ENCODE measurements around the gene ORM2.

GRCh38 chr9:114356792-114357191 is 27.1 kb downstream of the ORM2 start:
- TF ChIP-seq YY1 (IDR thresholded peaks at IDR 0.05; ENCODE audit: insufficient read depth, insufficient read length) (no peak), ZNF274 (IDR thresholded peaks at IDR 0.05; ENCODE audit: low read depth, low read length) (no peak), SUZ12 (IDR thresholded peaks at IDR 0.05; ENCODE audit: extremely low read depth, insufficient read depth, insufficient read length) (no peak)
